Activated naive CD4-positive, alpha-beta T cell treated with anti-CD3 and anti-CD28 coated beads, Interleukin-2, amount 50 U/mL, for 16 hours (primary cell): ENCODE measurements around the gene TPGS1.

Experiments used
- DNase-seq: peaks from one replicate; pipeline ENCODE4 v3.0.0-alpha.2; 2020

TPGS1 gene

DNA sequence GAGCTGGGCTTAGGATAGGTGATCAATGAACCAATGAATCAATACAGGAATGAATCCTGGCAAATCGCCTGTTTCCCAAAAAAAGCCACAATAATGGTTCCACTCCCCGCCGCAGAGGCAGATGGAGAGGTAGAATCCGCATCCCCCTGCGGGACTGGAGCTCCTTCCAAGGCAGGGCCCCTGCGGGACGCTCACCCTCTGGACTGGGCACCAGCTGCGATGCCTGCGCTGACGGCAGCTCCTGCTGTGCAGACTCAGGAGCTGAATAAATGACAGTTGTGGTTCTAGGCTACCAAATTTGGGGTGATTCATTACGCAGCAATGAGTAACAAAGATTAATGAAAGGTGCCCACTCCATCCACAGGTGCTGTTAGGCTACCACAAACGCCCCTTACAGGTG lies 15.4 kb downstream of the TPGS1 start:
- no peak for DNase-seq

DNA sequence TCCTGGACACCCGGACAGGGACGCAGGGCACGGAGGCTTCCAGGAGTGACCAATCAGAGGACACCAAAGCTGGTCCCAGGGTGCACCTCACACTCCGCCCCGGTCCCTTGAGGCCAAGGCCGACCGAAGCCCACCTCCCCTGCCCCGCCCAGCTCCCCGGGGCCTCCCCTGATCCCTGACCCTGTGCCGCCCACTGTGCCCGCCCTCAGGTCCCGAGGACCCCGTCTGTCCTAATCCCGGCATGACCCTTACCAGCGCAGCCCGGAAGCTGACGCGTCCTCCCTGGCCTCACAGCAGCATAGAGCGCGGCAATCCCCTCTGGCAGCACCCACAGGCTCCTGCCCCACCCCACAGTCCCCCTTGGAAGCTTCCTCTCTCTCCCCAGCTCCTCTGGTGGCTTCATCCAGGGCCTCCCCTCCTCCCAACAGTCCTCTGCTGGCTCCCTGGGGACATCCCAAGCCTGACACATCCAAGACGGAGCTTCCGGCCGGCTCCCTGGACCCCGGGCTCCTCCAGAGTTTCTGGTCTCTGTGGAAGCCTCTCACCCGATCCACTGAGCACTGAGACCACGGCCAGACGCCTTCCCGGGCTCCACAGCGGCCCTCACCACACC lies 16.9 kb downstream of the TPGS1 start:
- DNase-seq = no peak

DNA sequence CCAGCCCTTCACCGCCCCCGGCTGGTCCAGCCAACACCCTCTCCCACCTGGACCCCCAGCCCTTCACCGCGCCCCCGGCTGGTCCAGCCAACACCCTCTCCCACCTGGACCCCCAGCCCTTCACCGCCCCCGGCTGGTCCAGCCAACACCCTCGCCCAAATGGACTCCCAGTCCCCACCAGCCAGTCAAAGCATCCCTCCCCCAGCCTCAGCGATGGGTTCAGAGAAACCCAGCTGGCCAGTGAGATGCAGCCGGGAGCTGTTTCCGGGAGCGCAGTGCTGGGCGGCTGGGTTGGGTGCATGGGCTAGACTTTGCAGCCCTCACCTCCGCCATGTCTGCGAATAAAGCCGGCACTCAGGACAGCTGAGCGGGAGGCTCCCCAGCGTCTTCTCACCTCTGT lies 17.7 kb downstream of the TPGS1 start:
- no peak for DNase-seq

DNA sequence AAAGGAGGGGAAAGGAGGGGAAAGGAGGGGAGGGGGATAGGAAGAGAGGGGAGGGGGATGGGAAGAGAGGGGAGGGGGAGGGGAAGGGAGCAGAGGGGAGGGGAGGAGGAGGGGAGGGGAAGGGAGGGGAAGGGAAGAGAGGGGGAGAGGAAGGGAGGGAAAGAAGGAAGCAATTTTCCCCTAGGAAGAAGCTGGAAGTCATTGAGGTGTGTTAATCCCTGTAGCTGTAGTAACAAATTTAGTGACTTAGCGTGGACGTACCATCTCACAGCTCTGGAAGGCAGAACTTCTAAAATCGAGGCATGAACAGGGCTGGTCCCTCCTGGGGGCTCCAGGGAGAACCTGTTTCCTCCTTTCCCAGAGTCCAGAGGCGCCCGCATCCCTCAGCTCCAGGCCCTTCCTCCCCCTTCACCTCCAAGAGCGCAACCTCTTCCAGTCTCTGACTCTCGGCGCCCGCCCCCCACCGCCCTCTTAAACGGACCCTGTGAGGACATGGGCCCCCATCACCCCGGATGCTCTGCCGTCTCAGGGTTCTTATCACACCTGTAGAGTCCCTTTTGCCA lies 18.6 kb downstream of the TPGS1 start:
- DNase-seq = no peak

DNA sequence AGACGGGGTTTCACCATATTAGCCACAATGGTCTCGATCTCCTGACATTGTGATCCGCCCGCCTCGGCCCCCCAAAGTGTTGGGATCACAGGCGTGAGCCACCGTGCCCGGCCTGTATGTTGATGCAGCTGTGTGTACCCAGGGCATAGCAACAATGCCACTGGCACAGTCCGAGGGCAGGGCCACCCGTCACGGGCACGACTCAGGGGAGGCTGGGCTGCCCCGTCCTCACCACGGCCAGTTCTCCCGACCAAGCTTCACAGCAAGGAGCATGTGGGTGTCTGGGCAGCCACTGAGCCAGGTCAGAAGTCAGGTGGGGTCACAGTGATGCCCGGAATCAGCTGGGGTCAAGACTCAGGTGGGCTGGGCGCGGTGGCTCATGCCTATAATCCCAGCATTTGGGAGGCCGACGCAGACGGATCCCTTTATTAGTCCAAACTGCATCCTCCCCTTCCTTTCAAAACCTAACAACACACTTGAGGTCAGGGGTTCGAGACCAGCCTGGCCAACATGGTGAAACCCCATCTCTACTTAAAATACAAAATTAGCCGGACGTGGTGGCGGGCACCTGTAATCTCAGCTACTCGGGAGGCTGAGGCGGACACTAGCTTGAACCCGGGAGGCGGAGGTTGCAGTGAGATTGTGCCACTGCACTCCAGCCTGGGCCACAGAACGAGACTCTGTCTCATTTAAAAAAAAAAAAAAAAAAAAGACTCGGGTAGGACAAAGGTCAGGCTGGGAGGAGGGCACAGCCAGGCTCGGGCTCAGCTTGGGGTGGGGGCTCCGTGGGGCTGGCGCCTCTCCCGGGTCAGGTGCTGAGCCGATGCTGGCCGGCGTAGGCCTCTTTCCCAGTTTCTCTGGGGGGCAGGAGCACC lies 23.1 kb downstream of the TPGS1 start:
- DNase-seq = no peak

DNA sequence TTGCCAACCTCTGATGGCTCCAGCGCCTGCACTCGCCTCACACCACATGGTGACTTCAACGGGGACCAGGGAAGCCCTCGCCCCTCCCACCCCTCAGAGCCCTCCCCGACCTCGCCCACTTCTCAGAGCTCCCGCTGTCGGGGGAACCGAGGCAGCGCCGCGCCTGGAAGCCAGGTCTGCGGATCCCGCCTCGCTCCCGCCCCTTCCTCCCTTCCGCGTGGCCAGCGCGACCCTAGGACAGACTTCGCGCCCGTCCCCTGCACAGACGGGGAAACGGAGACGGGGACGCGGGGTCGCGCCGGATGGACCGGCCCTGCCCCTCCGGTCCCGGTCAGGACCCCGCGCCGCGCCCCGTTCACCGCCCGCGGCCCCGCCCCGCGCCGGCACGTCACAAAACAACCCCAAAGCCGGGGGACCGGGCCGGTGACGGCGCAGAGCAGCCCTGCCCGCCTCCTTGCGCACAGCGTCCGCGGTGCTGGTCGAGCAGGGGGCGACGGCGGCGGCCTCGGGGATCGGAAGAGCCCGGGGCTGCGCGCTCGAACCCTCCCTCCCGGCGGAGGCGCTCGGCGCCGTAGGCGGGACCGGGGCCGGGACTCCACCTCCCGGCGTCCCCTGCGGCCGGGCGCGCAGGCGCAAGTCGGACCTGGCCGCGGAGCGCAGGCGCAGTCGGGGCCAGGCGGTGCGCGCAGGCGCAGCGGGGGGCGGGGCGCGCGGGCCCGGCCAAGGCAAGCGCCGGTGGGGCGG lies 23.9 kb downstream of the TPGS1 start:
- DNase-seq = peak; percentile 88

DNA sequence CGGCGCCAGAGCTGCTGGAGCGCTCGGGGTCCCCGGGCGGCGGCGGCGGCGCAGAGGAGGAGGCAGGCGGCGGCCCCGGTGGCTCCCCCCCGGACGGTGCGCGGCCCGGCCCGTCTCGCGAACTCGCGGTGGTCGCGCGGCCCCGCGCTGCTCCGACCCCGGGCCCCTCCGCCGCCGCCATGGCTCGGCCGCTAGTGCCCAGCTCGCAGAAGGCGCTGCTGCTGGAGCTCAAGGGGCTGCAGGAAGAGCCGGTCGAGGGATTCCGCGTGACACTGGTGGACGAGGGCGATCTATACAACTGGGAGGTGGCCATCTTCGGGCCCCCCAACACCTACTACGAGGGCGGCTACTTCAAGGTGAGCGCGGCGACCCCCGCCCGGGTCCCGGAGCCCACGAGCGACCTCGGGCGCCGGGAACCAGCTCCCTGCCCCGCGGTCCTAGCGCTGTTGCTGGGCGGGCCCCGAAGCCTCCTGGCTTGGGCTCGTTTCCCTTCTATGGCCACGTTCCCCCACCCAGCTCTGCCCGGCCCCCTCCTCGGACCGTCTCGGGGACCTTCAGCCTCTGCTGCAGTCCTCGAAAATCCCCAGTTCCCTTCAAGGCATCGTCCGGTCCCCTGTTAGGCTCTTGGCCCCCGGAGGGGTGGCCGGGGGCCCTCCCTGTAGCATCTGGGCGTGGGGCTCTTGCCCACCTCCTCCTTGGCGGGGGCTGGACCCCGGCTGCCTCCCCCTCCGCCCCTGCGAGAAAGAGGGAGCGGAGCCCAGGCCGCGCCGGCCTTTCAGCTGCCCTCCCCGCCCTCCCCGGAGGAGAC lies 24.7 kb downstream of the TPGS1 start, which contains the start of gene CDC34:
Gene CDC34, plus strand, starts transcription at position 8 of the 808 bp plus-strand sequence. Its CDS starts 172 bp downstream, at position 180.
- DNase-seq = no peak

DNA sequence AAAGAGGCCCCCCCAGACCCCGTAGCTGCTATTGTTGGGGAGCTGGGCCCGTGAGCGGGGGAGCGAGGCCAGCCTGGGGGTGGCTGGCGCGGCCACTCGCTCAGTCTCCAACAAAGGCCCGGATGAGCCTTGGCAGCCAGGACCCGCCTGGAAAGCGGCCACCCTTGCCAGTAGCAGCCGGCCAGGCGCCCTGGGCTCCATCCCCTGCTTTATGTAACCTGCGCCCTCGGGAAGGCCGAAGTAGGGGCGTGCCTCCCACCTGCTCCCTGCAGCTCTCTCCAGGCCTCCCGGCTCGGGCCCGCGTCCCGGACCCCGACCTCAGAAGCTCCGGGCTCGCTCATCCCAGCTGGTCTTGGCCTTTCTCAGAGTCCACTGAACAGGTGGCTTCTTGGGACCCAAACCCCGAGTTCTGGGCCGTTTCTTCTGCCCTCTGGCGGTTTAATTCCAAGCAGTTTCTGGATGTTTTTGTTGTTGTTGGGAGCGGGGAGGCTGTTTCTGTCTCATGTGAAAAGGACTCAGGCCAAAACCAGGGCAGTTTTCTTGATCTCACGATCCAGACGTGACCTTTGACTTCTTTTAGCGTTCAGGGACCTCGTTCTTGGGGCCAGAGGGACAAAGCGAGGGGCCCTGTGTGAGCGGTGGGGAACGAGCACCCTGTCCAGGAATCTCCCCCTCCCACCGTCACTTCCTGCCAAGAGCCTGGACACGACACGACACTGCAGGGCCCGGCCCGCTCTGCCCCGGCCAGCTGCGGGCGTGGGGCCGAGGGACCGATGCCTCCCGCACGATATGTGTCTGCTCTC lies 25.5 kb downstream of the TPGS1 start:
- DNase-seq = peak; percentile 33

DNA sequence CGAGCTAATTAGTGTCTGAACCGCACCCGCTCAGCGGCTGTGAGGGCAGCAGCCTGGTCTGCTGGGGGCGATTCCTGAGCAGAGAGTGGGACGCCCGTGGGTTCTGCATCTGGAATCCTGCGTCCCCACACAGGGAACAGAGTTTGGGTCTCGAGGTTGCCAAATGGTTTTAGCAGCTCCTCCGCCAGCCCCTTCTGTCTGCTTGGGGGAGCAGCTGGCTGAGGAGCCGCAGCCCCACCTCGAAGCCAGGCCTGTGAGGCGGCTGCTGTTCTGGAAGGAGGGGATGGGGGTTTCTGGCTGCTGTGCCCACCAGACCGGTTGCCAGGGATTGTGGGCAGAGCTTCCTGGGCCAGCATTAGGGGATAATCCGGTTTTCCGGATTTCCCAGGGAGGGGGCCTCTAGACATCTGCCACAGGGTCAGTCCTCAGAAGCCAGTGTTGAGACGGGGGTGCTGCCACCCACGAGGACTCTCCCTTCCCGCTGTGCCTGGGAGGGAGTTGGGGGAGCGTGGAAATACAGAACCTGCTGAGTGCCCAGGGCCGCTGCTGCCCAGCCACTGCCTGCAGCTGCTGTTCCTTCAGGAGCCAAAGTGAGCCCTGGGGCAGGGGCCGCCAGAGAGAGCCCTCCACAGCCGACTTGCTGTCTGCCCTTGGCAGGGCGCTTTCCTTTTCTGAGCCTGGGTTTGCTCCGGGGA lies 26.2 kb downstream of the TPGS1 start:
- DNase-seq = no peak

DNA sequence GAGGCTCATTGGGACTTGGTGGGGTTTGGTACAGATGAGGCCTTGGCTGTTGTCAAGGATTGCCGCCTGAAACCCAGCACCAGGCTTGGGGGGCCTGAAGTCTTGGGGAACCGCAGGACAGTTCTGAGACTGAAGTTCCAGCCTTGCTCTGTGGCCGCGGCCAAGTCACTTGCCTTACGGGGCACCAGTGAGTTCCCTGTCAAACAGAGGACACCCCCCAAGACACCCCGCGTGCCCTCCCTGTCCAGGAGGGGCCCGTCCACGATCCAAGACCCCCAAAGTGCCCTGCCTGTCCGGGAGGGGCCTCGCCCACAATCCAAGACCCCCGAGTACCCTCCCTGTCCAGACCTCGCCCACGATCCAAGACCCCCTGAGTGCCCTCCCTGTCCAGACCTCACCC lies 26.8 kb downstream of the TPGS1 start:
- DNase-seq = no peak

DNA sequence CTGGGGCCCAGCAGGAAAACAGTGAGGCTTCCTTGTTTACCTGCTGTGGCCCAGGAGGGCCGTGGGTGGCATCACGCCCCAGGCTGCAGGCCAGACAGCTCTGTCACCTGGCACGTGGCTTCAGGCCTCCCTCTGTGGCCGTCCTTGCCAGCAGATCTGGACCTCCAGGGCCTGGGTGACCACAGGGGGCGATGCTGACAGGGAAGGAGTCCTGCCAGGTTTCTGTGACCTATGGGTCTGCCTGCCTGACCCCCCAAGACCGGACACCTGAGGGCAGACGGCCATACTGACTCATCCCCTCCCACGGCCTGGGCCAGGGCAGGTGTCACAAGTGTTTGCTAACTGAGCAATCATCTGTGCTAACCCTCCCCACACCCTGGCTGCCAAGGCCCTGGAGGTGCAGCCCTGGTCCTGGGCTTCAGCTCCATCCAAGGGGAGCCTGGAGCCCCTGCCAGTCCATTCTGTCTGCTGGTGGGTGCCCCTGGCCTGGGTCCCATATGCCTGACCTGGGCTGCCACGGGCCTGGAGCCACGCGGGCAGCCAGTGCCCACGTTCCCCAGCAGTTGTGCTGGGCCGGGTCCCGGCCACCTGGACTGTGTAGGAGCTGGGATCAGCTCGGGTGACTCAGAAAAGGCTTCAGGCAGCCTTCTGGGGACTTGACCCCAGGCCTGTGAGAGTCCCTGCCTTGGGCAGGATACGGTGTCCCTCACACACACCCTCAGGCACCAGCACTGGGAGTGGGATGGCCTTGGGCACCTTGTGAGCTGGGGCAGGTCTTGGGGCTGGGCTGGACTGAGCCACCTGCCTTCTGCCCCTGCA lies 27.9 kb downstream of the TPGS1 start:
- DNase-seq = no peak

DNA sequence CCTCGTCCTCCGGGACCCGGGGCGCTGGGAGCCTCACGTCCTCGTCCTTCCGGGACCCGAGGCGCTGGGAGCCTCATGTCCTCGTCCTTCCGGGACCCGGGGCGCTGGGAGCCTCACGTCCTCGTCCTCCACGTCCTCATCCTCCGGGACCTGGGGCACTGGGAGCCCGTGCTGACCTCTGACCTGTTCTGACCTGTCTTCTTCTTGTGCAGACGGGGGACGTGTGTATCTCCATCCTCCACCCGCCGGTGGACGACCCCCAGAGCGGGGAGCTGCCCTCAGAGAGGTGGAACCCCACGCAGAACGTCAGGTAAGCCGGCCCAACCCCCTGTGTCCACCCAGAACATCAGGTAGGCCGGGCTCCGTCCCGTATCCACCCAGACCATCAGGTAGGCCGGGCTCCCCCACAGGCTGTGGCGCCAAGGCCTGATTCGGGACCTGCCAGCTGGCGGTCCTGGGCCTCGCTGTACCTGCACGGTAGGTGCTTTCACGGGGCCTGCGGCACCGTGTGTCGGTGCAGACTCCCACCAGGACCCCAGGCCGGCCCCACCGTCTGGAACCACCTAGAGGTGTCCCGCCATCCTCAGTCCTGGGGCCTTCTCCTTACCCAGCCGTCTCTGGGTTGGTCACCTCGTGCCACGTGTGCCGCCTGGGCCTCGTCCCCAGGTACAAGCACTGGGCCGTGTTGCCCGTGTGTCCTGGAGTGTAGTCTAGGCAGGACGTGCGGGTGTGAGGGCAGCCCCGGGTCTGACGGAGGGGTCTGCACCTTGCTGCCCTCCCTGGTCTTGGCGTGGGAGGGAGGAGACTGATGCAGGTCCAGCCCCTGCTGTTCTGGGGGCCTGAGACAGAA lies 29.0 kb downstream of the TPGS1 start:
- DNase-seq = no peak

DNA sequence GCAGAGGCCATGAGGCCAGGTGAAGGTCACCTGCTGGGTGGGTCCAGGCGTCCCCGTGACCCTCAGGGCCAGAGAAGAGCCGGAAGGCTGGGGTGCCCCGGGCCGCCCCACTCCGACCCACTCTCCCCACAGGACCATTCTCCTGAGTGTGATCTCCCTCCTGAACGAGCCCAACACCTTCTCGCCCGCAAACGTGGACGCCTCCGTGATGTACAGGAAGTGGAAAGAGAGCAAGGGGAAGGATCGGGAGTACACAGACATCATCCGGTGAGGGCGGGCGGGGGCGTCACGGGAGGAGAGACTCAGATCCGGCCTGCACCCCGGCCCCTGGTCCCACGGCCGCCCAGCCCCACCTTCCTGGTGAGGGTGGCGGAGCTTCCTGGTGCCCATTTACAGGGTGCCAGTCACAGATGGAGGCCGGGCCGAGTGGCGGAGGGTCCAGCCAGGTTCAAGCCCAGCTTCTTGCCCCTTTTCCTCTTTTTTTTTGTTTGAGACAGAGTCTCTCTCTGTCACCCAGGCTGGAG lies 29.6 kb downstream of the TPGS1 start:
- no peak for DNase-seq

DNA sequence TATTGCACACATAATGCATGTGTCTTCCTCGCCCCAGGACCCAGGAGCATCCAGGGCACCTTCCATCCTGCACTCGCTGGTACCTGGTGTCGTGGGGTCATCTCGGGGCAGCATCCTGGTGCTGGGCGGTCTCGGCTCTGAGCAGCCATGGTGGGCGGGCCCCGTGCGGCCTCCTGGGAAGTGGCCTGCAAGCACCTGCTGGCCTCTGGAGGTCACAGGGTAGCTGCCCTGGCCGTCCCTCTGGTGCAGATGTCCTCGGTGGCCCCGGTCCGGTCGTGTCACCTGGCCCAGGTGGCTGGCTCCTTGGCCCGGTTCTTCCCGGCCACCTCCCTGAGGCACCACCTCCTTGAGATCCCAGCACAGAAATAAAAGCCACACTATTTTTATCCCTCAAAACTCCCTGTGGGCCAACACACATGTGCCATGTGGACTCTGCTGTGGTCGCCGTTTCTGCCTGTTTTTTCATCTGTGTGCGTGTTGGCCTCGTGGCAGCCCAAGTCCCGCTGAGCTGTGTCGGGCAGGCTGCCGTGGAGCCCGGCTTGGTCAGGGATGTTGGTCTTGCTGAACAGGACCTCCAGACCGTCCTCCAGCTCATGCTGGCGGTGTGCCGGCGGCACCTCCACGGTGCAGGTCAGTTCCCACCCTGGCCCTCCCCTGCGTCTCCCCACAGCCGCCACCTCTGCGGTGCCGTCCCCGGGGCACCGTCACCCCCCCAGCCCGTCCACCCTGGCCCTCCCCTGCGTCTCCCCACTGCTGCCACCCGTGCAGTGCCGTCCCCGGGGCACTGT lies 31.5 kb downstream of the TPGS1 start:
- no peak for DNase-seq

DNA sequence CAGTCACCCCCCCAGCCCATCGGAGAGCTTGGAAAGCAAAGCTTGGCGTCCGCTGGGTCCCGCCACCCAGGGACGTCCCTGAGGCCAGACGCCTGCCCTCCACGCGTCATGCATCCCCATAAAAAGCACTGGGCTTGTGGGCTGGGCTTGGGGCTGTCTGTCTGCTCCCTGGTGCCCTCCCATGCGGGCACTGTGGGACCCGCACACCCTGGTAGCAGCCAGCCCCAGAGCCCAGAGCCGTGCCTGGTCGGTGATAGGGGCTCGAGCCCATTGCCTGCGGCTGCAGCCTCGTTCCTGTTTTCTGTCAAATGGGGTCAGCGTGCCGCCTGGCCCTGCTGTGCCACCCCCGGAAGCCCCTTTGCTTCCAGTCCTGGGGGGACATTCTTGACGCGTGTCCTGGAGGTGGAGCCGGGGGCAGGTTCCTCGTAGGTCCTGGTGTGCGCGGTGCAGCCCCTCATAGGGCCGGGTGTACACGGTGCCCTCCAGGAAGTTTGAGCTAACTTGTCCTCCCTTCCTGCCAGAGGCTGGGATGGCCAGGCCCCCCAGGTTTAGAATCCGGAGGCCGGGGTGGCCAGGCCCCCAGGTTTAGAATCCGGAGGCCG lies 32.2 kb downstream of the TPGS1 start:
- DNase-seq = no peak

DNA sequence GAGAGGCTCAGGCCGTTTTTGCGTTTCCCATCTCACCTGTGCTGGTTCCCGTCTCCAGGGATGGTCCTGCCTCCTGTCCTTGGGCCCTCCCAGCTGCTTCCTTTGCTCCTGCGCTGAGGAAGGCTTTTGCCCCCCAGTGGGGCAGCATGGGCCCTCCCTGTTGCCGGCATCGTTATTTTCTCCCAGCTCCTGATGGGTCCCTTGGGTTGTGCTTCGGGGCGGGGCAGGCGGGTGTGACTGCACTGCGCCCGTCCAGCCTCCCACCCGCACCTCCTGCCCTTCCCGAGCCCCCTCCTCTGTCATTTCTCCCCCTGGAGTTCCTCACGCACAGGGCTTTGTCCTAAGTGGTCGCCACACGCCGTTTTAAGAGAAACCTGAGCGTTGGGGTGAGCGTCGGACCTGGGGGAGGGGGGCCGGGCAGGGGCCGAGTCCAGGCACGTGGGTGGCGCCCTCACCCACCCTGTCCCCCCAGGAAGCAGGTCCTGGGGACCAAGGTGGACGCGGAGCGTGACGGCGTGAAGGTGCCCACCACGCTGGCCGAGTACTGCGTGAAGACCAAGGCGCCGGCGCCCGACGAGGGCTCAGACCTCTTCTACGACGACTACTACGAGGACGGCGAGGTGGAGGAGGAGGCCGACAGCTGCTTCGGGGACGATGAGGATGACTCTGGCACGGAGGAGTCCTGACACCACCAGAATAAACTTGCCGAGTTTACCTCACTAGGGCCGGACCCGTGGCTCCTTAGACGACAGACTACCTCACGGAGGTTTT lies 33.8 kb downstream of the TPGS1 start:
- no peak for DNase-seq

DNA sequence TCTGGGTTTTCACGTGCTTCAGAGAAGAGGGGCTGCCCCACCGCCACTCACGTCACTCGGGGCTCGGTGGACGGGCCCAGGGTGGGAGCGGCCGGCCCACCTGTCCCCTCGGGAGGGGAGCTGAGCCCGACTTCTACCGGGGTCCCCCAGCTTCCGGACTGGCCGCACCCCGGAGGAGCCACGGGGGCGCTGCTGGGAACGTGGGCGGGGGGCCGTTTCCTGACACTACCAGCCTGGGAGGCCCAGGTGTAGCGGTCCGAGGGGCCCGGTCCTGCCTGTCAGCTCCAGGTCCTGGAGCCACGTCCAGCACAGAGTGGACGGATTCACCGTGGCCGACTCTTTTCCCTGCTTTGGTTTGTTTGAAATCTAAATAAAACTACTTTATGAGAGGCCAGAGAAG lies 34.4 kb downstream of the TPGS1 start:
- no peak for DNase-seq
